WERI-Rb-1 (cell line): Measurements from ENCODE around the gene VCPKMT.

ENCODE experiments used
- DNase-seq: peaks from one replicate; pipeline ENCODE4 v3.0.0-alpha.2; 2020
- H3K27ac ChIP-seq: fragments of 250-450 bp; sonication (Bioruptor Pico); 2 replicates; pipeline ENCODE4 v1.5.1; 2020; ENCODE audit warnings: mild to moderate bottlenecking, moderate library complexity
- H3K27me3 ChIP-seq: fragments of 250-450 bp; sonication (Bioruptor Pico); 2 replicates; pipeline ENCODE4 v1.5.1; 2021; ENCODE audit warnings: mild to moderate bottlenecking, low read depth, moderate library complexity; ENCODE audit not compliant: insufficient read depth, severe bottlenecking
- H3K36me3 ChIP-seq: fragments of 250-450 bp; sonication (Bioruptor Pico); 2 replicates; pipeline ENCODE4 v1.5.1; 2020; ENCODE audit warnings: mild to moderate bottlenecking, moderate library complexity
- H3K4me3 ChIP-seq: 2 replicates; pipeline ENCODE4 v1.5.1; 2011; ENCODE audit warnings: low read depth, mild to moderate bottlenecking, control low read depth, low read length
- H3K9me3 ChIP-seq: fragments of 250-450 bp; sonication (Bioruptor Pico); 2 replicates; pipeline ENCODE4 v1.5.1; 2021; ENCODE audit warnings: mild to moderate bottlenecking, moderate library complexity; ENCODE audit not compliant: severe bottlenecking
- CTCF ChIP-seq: IDR thresholded peaks from 2 replicates; pipeline ENCODE4 v1.5.1; 2011; ENCODE audit warnings: low read depth, mild to moderate bottlenecking, control low read depth, inconsistent platforms, low read length

Gene VCPKMT

GRCh38 chr14:50062438-50063085, 53.8 kb downstream of the VCPKMT start:
- no peak for TF ChIP-seq CTCF
- H3K27ac ChIP-seq: peak overlapping the region; percentile 40
- no peaks in the 10 kb centered on the region for H3K36me3 ChIP-seq
- H3K4me3 ChIP-seq: no peak overlapping the region
- DNase-seq: peak; percentile 77
- H3K9me3 ChIP-seq: no peaks in the 10 kb centered on the region
- H3K27me3 ChIP-seq: no peaks in the 10 kb centered on the region

GRCh38 chr14:50061664-50062437, 54.5 kb downstream of the VCPKMT start:
- H3K4me3 ChIP-seq: no peak overlapping the region
- peak overlapping the region; percentile 39; the same call in 1 of the 2 replicates for H3K27ac ChIP-seq
- TF ChIP-seq CTCF: no peak
- no peak for DNase-seq
- no peaks in the 10 kb centered on the region for H3K27me3 ChIP-seq
- H3K9me3 ChIP-seq: no peaks in the 10 kb centered on the region
- no peaks in the 10 kb centered on the region for H3K36me3 ChIP-seq

- H3K9me3 ChIP-seq: no peaks in the 10 kb centered on the region
- no peak overlapping the region; the same call in 1 of the 2 replicates for H3K27ac ChIP-seq
- H3K27me3 ChIP-seq: no peaks in the 10 kb centered on the region
- H3K4me3 ChIP-seq: no peak overlapping the region
- peak; percentile 29 for DNase-seq
- TF ChIP-seq CTCF: 0 out of 2 replicates have a peak, but pooled peaks have one; percentile 1
- no peaks in the 10 kb centered on the region for H3K36me3 ChIP-seq
Measured at GRCh38 chr14:50060871-50061663, 55.3 kb downstream of the VCPKMT start.

GRCh38 chr14:50059763-50060616, 56.4 kb downstream of the VCPKMT start:
- no peak for DNase-seq
- TF ChIP-seq CTCF: no peak
- no peaks in the 10 kb centered on the region for H3K27me3 ChIP-seq
- H3K9me3 ChIP-seq: no peaks in the 10 kb centered on the region
- H3K4me3 ChIP-seq: no peak overlapping the region
- no peak overlapping the region for H3K27ac ChIP-seq
- H3K36me3 ChIP-seq: no peaks in the 10 kb centered on the region
